Measurements from ENCODE around the gene NLGN1.
A peak's percentile ranks its signal among the peaks of the same experiment; 100 is the strongest.
"Not testable (repeated sequence)": the region's sequence is repeated elsewhere in the genome, so short reads cannot be mapped to it uniquely, and the experiment has no call there.

NLGN1 gene

DNA sequence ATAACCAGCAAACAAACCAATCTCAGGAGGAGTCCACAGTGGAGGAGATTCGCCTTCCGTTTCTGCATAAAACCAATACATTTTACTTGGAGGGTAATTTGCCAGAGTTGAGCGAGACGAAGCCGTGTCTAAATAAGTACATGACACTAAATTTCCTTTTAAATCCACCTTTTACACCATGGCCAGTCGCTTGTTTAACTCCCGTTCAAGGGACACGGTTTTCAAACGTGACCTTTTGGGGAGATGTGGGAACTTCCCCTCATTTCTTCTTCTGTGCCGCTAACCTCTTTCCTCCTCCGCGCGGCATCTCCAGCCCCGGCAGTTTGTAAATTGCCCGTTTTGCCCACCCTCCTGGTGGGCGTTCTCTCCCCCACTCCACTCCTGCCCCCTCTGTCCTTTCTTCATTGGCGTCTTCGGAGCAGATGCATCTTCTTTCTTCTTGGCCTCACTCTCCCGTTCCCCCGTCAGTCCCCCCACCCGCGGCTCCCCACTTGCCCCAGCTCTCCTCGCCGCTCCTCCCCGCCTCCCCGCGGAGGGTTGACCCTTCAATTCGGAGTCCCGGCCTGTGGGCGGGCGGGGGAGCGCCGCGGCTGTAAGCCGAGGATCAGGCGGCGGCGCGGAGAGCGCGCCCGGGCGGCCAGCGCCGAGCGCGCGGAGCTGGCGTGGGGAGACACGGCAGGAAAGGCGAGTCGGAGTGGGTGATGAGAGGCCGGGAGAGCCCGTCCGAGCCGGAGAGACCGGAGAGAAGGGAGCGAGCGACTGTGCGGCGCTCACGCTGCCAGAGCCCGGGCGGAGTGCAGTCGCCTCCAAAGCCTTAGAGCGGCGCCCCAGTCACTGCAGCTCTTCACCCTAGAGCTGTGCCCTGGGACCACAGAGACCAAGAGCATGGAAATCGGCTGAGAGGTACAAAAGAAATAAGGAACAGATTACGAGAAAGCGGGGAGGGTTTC lies at the start of gene NLGN1:
Gene NLGN1 (plus strand): TSS at position 584 of the 950 bp plus-strand sequence.
- peak; percentile 6 for DNase-seq

DNA sequence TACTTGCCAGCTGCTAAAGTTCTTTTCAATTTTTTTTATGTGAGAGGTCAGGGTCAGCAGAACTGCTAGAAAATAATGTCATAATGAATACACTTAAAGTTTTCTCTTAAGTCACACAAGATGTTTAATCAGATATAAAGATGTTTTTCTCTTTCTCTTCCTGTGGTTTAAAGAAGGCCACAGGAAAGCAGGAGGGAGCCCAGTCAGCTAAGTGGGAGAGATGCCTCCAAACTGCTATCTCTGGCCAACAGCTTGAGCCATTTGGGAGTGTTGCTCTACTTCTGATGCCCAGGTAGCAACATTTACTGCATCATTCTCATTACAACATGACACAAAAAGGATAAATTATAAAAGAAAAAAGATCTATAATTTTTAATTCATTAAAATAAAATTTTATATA lies 45.7 kb upstream of the NLGN1 start:
- peak; percentile 71 for DNase-seq

DNA sequence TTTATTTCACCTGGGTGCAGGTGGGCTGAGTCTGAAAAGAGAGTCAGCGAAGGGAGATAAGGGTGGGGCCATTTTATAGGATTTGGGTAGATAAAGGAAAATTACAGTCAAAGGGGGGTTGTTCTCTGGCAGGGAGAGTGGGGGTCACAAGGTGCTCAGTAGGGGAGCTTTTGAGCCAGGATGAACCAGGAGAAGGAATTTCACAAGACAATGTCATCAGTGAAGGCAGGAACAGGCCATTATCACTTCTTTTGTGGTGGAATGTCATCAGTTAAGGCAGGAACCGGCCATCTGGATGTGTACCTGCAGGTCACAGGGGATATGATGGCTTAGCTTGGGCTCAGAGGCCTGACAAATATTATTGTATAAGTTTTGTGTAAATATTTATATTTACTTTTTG lies 44.4 kb upstream of the NLGN1 start:
- DNase-seq: not testable (repeated sequence)

DNA sequence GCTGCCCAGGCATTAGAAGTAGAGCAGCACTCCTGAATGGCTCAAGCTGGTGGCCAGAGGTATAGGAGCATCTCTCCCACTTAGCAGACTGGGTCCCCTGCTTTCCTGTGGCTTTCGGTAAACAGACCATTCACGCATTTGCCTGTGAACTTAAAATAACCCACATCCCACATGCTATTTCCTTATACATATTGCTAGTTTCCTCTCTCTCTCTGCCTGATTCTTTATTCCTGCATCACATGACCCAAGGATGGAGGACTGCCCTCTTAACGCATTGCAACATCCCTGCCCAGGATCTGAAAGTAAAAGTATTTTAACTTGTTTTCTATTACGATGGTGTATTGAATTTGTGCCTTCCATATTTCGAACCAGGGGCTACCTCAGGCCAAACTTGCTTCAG lies 43.4 kb upstream of the NLGN1 start:
- no peak for DNase-seq

DNA sequence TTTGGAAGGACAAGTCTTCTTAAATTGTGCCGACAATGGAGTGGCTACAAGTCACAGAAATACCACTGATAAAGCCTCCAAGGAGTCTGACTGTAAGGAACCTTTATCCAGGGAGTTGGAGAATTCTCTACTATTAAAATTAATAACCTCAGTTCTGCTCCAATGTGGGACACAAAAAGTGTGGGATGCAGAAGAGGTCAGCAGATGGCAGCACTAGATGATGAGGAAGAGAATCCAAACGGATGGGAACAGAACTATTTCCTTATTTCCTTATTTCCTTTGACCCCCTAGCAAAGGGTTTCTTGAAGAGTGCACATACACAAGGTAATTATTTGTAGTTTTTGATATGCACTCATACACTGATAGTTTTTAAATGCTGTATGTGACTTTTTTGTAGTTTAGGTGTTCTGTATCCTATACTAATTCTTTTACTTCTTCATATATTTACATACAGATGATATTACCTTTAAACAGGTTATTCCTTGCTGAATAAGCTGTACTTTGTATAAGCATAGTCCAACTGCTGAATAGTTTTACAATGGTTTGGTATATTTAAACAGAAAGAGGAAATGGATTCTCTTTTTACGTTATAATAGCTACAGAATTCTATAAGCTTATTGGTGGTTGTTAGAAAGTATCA lies 25.6 kb upstream of the NLGN1 start:
- peak; percentile 22 for DNase-seq

DNA sequence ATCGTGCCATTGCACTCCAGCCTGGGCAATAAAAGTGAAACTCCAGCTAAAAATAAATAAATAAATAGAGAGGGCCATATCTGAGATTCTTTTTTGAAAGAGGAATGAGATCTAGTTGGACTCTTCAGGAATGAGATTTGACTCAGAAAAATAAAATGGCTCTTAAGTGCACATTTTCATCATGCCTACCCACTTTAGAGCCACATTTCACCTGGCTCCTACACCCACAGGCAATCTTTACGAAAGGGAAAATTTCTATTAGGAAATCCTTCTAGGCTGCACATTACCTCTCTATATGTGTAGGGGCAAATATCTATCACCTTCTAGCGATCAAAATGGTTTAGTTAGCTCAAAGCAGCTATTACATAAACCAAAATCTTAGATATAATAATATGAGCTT lies 16.9 kb upstream of the NLGN1 start:
- no peak for DNase-seq

DNA sequence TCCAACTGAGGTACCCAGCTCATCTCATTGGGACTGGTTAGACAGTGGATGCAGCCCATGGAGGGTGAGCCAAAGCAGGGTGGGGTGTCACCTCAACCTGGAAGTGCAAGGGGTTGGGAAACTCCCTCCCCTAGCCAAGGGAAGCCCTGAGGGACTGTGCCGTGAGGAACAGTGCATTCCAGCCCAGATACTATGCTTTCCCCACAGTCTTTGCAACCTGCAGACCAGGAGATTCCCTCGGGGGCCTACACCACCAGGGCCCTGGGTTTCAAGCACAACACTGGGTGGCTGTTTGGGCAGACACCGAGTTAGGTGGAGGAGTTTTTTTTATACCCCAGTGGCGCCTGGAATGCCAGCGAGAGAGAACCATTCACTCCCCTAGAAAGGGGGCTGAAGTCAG lies 15.6 kb upstream of the NLGN1 start:
- not testable (repeated sequence) for DNase-seq

DNA sequence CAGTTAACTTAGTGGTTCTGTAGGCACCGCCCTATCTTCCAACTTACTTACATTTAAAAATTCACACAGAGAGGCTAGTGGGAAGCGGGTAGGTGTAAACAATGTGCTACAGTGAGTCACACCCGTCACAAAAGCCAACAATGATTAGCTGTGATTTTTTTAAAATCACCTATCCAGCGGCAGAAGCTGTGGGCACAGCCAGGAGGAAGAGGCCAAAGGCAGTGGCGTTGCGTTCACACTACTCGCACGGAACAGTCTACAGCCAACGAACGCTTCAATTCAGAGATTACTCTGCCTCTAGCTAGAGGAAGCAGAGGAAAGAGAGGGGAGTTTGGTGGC lies 2.5 kb upstream of the NLGN1 start:
- no peak for DNase-seq

DNA sequence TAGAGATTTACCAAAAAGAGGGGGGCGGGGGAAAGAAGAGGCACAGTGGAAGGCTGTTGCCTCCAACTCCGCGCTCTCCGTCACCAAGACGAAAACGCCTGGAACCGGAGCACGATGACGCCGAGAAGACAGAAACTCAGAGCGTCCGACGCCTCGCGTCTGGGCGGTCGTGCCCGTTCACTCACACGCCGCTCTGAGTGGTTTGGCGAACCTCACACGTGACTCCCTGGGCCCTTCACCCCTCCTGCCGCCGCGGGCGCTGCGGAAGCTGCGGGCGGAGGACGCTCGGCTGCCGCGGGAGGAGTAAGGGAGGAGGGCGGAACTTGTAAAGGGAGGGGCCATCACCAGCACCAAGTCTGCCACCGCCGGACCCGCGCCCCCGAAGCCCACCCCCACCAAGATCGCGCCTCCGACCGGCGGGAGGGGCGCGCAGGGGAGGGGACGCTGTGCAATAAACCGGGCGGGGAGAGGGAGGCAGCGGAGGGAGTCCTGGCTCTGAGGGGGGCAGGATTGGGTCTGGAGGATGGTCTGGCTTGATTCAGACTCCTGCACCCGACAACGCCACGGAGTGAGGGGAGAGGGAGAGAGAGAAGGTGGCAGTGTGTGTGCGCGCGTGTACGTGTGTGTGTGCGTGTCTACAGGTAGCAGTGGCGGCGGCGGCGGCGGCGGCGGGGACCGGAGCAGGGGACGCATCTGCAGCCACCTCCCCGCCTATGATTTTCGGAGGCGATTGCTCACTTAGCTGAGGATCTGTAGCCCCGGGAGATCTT lies 1.9 kb upstream of the NLGN1 start:
- DNase-seq: peak; percentile 65

DNA sequence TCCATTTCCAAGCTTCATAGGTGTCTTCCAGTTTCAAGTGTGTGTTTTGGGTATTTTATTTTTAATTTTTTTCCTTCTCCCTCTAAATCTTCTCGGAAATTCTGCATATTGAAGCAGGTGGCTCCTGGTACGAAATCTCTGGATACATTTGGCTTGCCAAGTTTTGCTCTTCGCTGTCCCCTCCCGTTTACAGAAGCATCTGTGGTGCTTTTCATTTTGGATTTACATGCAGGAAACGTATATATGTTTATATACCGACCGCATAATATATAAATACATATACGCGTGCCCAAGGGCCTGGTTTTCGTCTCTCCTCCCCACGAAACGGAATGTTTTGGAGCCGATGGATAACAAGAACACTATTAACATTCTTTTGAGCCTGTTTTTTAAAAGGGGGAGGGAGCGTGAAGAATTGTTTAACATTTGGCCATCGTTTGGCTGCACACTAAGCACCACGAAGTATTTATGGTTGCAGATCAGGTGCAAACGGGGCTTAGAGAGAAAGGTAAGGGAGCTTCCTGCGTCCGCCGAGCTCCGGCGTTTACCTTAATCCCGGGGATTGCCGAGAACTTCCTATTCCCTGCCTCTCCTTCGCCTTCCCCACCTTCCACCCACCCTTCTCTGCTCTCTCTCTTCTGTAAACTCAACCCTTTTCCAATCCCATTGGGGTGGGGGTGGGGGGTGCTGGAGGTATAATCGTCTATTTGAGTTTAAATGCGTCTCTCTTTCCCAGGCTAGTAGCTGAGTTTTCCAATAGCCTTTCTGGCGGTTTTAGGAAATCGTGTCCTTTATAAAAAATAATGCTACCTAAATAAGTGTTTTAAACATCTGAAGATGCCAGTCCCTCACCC lies 1.1 kb upstream of the NLGN1 start:
- DNase-seq: no peak

DNA sequence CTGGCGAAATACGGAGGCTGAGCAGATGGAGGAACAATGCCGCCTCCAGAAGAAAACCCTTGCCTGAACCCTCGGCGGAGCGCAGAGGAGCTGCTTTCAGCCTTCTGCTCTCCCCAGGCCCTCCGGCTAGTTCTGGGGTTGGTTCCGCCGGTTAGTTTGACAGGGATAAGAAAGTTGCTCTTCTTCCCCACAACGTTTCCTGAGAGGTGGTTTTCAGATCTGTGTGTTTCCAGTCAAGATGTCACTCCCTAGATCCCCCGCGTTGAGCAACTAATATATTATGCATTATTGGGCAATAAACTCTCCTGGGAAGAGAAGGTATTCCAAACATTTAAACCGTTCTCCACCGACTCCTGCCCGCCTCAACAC lies 551 bp downstream of the NLGN1 start:
- no peak for DNase-seq

DNA sequence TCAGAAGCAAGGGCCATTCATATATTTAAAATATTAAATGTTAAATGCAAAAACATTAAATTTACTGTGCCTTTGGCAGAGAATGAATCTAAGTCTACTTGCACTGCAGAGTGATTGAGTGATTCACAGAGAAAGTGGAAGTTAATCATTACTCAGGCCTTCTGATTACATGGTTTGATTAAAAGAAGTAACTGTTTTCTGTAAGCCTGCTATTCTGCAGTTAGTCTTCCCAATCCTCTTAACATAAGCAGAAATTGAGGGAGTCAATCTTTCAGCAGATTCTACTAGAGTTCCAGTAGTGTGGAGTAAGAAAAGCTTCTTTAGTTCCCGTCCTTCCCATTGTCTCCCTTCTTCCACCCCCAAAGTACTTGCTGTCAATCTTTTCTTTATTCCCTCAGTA lies 1.5 kb downstream of the NLGN1 start:
- DNase-seq: no peak

DNA sequence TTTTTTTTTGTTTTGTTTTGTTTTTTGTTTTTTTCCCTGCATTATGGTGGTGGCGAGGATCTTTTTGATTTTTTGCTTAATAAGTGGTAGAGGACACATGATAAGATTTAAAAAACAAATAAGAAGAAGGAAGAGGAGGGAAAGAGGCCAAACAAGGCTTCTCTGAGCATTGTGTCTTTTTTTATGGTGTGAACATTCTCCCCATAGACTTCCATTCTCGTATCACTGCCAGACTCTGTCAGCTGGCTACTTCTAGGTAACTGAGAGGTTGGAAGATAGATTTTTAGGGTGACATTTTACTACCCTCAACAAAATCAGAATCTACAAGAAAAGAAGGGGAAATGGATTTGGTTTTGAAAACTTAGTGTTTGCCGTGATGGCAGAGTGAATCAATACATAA lies 3.8 kb downstream of the NLGN1 start:
- DNase-seq: no peak

DNA sequence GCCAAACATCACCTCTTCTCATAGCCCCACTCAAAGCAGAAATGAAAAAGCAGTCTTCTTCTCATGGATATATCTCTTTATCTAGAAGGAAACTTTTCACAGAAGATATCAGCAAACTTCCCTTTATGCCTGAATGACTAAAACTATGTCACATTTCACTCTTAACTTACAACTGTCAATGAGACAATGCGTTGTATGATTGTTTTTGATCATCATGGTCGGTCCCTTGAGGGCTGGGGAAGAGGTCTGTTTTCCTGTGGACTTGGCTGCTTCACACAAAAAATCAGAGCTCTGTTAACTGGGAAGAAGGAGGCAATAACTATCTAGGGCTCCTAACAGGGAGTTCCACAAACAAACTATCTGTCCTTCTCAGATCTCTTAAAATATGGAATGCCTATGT lies 5.1 kb downstream of the NLGN1 start:
- DNase-seq: no peak

DNA sequence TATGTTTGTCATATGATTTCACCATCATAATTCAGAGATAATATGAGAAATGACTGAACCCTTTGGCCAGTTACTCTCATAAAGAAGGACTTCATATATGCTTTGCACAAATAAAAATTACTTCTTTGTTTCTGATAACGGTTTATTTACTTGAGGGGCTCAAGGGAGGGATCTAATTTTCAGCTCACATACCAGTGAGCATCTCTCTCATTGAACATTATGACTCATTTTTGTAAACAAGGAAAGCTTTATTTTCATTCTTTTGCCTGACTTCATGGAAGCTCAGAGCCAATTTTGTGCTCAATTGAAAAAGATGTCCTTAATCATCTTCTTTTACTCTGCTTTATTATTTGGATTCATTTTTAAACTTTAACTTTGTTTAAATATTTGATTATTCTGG lies 5.8 kb downstream of the NLGN1 start:
- no peak for DNase-seq

DNA sequence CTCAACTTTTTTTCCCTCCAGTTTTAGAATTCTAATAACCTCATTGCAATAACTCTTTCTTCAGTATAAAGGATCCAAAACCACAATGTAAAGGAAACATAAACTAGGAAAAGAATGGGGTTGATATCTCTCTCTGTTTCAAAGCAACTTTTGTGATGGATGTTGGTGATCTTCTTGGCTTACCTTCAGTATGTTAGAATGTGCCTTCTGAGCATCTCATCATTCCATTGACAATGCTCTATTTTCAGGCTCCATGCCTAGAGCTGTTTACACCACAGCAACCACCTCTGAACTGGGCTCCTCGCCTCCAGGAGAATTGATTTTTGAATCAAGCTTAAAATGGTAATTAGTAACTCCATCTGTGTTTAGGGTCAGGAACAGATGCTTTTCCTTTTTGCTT lies 6.6 kb downstream of the NLGN1 start:
- DNase-seq: no peak

DNA sequence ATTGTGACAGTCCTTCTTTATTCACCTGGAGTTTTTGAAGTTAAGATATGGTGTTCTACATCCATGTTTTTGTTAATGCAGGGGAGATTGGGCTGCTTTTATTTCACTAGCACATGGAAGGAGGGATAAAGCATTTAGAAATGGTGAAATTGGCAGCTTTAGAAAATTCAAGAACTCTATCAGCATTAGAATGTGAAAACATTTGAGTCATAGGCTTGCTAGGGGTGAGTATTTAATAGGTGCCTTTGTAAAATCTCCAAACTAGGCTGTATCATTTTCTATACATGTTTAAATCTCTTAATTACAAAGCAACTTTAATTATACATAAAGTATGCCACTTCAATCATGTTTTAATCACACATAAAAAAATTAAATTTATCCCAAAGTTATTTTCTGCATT lies 12.9 kb downstream of the NLGN1 start:
- no peak for DNase-seq

DNA sequence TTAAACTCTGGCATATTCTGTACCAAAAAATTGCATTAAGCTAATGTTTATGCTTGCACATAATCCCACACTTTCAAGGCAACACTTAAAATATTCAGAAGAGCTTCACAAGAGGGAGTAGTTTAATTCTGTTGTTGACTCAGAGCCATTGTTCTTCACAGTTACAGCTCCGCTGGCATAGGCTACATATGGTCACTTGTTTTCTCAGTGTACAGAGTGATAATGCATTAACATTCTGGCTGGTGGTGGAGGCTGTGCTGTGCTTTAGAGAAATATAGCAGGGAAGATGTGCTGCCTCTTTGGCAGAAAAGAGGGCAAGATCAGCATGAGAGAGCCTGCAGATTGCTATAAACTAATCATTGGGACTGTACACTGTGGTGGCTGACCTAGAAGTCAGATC lies 13.3 kb downstream of the NLGN1 start:
- no peak for DNase-seq

DNA sequence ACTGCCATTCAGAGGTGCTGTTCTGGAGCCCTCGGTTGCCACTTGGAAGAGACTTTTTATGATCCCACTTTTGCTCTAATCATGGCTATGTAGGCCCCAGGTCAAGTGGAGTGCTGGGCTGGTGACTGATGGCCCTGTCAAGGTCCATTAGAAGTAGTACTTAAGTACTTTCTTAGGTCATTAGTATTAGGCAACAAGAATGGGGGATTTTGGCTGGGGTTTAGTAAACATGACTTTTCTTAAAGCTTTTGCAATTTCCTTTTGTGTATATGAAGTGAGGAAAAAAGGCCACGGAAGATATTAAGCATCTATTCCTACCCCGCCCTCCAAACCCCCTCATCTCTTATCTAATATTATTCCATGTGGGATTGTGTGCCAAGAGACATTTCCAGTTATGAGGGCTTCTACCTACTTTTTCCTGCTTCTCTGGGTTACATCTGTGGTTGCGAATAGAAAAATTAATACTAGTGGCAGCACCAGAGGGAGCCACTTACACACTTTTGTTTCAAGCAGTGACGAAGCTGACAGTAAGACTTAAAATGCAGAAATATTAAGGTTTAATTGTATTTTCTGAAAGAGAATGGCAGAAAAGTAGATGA lies 13.9 kb downstream of the NLGN1 start:
- DNase-seq: peak; percentile 38

DNA sequence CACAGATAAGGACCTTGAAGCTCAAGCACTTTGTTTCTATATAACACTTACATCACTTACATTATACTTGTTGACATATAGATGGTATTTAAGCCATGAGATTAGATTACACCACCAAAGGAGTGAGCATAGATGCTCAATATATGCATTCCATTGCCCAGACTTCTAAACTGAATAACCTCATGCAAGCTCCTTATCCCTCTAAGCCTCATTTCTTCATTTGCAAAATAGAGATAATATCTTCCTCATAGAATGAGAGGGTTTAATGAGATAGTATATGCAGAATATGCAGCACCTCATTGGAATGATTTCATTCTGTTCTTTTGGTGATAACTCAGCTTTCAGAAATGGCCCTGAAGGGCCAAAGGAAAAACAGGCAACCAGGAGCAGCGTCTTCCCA lies 18.5 kb downstream of the NLGN1 start:
- no peak for DNase-seq

DNA sequence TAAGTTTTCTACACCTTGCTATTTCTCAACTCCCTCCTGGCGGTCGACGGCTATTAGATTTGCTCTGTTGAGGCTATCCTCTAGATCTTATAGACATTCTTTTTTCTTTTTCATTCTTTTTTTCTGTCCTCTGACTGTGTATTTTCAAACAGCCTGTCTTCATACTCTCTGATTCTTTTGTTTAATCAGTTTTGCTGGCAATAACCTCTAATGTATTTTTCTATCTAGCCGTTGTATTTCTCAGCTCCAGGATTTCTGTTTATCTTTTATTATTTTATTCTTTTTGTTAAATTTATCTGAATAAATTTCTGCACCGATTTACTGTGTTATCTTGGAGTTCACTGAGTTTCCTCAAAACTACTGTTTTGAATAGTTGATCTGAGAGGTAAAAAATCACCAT lies 31.5 kb downstream of the NLGN1 start:
- no peak for DNase-seq

DNA sequence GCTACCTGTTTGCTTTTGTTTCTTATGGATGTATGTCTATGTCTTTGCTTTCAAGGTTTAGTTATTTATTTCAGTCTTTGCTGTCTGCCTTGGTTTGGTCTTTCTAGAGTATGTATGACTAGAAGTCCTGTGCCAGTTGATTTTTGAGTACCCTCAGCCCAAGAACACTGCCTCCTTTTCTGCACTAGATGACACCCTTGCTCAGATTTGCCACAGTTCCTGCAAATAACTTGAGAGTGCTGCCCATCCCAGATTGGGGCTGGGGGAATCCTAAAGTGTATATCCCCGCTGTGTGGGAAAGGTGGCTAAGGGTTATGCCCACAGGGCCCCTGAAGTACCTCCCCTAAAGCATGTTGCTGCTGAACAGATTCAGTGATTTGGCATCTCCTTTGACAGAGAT lies 32.0 kb downstream of the NLGN1 start:
- no peak for DNase-seq

DNA sequence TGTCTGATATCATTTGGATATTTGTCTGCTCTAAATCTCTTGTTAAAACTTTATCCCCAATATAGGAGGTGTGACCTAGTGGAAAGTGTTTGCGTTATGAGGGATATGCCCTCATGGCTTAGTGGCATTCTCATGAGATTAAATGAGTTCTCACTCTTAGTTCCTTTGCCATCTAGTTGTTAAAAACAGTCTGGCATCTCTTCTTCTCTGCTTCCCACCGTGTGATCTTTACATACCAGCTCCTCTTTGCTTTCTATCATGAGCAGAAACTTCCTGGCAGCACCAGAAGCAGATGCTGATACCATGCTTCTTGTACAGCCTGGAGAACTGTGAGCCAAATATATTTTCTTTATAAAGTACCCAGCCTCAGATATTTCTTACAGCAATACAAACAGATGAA lies 33.0 kb downstream of the NLGN1 start:
- no peak for DNase-seq

Data from hematopoietic multipotent progenitor cell treated with erythropoietin and hydrocortisone succinate and interleukin-3 and kit ligand, for 8 days (in vitro differentiated cells).